ENCODE measurements around the gene LHB. TPM values are rescaled to one million over a fixed set of nuclear protein-coding genes. Genes with fewer than 3 reads are reported as not detected.
"Not testable (repeated sequence)": the region's sequence is repeated elsewhere in the genome, so short reads cannot be mapped to it uniquely, and the experiment has no call there.

The LHB gene
- polyA plus RNA-seq (ENCODE audit: insufficient read length): 0.38 TPM
- long read RNA-seq, donor 1: 0 reads
- long read RNA-seq, donor 2: 0 reads
- long read RNA-seq, donor 3: 0 reads
- long read RNA-seq, donor 4: 0 reads
- long read RNA-seq, donor 5: 0 reads
- long read RNA-seq, donor 6: 0 reads
- long read RNA-seq, donor 7: 0 reads
- long read RNA-seq, donor 8: 0 reads

DNA sequence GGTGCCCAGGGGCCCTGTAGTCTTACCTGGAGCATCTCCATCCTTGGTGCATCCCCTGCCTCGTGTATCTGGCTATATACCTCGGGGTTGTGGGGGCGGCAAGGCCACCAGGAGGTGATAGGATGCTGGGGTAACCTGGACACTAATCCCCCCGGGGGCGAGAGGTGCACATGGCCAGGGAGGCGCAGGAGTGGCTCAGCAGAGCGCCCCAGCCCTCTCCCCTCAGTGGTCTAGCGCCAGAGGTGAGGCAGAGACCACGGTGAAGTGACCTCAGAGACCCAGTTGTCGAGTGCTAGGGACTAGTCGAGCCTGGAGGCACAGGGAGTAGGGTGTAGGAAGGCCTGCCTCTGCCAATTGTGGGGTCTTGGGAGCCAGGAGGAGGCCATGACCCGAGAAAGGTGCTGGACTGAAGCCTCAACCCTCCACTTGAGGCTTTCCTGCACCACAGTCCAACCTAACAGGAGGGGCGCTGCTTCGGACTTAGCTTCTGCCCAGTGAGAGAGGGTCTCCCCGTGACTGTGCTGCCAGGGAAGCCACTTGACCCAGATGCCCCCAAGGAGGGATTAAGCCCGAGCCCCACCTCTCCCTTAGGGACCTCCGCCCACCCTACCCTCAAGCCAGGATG lies at the start of gene LHB:
LHB (minus strand) TSS at position 51 of the 625 bp plus-strand sequence; CDS start at position 41, 10 bp downstream.
- DNase-seq: no peak

DNA sequence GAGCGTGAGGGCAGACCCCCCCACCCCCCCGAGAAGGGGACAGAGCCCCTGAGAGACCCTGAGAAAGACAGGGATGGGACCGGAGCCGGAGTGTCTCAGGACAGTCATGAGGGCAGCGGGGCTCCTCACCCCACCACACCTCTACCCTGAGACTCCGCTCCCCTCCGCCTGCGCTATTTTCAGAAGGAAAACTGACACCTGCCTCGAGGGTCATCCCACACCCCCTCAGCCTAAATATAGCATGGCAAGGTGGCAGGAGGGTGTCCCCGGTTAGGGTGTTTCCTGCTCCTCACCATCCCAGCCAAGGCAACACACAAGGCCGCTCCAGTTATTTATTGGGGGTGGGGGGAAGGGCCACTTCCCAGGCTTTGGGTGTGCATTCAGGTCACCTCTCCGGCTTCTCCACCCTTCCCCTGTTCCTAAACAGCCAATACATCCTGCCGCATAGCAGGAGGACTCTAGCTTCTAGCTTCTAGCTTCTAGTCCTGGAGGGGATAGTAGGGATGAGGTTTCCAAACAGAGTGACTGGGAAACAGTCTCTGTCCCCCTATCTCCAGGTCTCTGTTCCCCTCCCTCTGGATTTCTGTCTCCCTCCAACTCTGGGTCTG lies 49.1 kb upstream of the LHB start:
- DNase-seq: no peak

DNA sequence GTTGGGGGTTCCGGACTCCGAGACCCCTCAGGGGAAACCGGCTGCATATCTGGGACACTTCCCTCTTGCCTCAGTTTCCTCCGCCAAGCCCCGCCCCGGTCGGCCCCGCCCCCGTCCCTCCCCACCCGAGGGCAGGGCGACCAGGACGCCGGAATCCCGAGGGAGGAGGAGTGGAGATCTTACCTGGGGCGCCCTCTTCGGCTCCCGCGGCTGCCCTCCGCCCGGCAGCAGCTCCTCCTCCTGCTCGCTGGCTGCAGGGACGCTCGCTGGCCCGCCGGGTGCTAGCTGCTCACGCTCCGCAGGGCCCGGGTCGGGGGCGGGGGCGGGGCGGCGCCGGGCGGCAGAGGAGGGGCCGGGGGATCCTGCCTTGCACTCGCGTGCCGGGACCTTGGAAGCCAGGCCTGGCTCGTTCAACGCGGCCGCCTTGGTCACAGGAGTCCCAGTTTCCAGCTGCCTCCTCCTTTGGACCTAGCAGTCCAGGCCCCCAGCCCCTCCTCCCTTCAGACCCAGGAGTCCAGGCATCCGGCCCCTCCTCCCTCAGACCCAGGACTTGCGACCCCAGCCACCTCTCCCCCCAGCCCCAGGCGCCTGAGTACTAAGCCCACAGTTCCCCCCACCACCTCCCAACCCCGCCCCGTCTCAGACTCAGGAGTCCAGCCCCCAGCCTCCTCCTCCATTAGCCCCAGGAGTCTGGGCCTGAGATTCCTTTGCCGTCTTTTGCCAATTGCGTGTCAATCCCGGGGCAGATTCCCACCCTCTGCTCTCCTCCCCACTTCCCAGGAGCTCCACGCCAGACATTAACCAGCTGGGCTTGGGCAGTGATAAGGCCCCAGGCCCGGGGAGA lies 48.1 kb upstream of the LHB start, which contains the start of gene NTF4:
NTF4 (minus strand) TSS at position 51 of the 844 bp plus-strand sequence. CDS start 2,821 bp downstream, outside the sequence.
- DNase-seq: peak; percentile 68

DNA sequence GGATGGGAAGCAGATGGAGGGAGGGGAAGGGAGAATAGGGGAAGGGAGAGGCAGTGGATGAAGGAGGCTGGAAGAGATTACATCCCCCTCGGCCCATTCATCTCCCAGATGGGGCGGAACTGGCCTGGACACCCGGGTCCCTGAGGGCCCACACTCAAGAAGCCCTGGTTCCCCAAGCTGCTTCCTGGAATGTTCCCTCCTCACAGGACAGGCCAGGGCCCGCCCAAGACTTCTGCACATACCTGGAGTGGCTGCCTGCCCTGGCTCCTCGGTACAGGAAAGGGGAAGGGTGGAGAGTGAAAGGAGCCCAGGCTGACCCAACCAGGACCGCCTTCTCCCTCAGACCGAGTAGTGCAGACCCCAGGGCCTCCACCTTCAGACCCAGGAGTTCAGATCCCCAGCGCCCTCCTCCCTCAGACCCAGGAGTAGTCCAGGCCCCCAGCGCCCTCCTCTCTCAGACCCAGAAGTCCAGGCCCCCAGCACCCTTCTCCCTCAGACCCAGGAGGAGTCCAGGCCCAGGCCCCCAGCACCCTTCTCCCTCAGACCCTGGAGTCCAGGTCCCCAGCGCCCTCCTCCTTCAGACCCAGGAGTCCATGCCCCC lies 47.2 kb upstream of the LHB start:
- DNase-seq: no peak

DNA sequence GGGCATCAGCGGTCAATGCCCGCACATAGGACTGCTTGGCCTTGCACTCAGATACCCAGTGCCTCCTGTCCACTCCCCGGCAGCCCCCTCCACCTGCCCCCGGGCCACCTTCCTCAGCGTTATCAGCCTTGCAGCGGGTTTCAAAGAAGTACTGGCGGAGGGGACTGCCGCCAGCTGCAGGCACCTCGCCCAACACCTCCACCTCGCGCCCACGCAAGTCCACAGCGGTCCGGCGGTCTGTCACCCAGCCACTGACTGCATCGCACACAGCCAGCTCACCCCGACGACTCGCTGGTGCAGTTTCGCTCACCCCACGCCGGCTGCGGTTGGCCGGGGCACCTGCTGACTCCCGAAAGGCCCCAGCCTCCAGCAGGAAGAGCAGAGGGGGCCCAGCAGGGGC lies 44.6 kb upstream of the LHB start:
- DNase-seq: no peak

DNA sequence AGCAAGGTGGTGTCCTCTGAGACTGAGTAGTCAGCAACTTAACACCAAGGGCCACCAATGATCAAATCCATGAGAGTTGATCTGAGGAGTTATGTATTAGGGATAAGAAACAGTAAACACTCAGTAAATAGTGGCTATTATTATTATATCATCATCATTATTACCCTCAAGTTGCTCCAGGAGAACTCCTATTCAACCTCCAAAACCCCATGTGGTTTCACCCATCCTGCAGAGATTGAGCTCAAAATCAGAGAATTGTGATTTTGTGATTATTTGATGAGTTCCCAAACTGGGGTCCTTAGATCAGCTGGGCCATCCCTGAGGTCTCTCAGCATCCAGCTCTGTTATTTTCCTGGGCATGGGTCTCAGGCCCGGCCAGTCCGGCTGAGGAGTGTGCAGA lies 44.1 kb upstream of the LHB start:
- DNase-seq: no peak

DNA sequence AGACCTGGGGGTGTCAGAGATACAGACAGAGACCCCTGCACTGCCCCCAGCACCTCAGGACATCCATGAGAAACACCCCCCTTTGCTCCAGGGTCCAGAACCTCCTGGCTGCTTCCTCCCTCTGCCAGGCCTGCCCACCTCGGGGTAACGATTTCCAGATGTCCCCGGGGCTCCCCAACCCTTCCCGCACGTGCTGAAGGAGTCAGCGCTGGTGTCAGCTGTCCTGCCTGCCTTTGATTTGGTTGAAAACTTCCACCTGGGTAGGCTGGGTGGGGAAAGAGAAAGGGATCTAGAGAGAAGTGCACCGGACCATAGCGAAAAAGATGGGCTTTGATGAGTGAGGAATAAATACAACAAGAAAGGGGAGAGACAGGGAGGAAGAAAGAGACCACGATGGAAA lies 42.2 kb upstream of the LHB start:
- DNase-seq: no peak

DNA sequence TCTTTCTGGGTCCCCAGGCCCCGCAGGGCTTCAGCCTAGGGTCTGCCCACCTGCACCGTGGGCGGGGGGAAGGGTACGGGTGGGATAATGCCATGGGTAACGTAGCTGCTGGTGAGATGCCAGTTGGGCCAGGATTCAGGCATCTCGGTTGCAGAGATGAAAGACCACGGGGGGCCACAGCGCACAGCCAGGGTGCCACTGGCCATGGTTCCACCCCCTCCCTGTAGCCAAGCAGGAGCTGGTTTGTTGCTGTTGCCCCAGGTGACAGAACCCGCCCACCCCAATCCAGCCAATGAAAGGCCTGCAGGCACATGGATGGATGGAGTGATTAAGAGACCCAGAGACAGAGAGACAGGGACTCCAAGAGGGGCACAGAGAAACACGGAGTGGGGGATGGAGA lies 41.7 kb upstream of the LHB start:
- no peak for DNase-seq

DNA sequence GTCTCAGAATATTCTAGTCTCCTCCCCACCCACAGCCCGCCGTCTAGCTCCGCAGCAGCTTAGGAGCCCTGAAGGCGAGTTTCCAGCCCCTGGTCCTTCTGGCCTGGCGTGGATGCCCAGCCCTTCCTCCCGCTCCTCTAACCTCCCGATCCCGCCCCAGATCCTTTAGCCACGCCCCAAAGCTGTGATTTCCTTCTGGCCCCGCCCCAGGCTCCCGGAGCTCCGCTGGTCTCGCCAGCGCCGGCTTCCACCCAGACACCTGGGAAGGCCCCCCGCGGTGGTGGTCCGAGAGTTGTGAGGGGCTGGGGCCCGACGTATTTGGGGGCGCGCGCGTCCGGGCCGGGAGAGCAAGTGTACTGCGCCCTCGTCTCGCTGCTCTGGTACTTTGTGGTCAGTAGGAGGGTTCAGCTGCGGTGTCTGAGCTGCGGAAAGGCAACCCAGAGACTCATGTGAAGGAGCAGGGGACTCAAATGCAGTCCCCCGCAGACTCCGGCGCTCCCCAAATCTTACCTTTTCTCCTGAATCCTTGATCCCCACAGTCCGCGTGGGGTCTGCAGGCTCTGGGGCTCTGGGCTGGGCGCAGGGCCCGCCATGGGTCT lies 40.8 kb upstream of the LHB start, which contains the start of gene CGB7:
CGB7 (minus strand) TSS at position 114 of the 599 bp plus-strand sequence. CDS start 2,374 bp downstream, outside the sequence.
- DNase-seq: peak; percentile 66

DNA sequence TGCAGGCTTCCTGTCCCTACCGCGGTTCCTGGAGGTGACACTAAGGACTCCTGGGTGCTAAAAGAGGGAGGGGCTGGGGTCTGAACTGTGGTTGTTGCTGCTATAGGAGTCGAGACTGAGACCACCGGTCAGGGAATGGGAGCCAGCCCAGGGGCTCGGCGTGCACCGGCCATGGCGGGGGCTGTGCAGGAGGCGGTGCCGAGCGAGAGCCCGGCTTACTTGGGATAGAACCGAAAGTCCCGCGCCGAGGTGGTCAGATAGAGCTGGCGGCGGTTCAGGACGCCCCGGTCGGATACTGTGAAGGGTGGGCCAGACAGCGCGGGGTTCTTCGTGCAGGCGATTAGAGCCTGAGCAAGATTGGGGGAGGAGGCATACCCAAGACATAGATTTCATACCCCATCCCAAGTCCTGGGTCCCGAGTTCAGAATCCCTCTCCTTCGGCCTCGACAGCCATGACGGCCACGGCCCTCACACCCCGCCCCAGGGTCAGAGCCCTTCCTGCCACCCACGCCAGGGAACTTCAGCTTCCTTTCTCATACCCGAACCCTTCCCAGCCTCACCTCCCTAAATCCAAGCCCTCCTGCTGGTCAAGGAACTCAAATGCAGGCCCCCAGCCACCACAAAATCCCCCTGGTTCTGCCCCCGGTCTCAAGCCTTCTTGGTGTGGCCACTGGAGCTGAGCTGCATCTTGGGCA lies 40.2 kb upstream of the LHB start:
- DNase-seq: not testable (repeated sequence)

DNA sequence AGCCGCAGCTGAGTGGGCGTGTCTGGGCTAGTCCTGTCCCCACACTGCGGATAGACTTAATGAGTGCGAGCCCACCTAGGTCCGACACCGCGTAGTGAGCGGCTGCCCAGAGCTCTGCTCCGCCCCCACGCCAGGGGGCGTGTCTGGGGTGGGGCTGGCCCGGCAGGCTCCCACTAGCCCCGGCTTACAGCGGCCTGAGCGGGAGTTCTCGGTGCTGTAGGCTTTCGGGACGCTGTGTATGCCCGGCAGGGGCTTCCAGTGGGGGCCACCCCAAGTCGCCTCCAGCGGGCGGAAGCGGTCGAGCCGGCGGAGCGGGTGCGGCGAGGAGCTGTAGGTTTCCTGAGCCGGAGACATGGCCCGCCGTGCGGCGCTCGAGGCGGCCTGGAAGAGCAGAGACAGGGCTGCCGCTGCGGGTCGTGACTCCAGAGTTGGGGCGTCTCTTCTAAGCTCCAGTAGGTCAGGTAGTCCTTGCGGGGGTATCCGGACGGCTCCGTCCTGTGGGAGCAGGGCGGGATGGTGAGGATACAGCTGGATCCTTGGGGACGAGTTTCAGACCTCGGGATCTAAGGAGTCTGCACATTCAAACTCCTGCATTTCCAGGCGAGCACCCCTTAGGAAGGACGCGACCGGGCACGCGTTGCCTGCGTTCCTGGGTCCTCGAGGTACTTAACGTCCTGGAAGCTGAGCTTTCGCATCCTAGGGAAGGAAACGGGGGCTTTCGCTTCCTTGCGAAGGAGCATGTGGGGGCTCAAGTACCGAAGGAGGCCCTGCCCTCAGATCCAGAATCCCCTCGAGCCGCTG lies 39.4 kb upstream of the LHB start:
- DNase-seq: no peak

DNA sequence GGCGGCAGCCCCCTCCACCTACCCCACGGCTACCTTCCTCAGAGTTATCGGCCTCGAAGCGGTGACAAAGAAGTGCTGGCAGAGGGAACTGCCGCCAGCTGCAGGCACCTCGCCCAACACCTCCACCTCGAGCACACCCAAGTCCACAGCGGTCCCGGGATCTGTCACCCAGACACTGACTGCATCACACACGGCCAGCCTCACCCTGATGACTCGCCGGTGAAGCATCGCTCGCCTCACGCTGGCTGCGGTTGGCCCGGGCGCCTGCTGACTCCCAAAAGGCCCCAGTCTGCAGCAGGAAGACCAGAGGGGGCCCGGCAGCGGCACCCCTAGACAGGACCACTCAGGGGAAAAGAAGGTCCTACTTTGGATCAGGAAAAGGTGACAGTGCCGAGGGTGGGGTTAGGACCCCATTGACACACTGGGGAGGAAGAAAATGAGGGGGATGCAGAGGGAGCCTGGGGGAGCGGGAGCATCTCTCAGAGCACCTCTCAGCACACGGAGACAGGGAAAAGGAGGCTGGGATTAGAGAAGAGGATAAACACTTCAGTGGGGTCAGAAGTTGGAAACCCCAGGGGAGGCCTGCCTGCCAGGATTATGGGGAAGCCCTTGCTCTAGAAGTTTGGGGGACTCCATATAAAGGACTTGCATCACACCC lies 33.6 kb upstream of the LHB start:
- not testable (repeated sequence) for DNase-seq

DNA sequence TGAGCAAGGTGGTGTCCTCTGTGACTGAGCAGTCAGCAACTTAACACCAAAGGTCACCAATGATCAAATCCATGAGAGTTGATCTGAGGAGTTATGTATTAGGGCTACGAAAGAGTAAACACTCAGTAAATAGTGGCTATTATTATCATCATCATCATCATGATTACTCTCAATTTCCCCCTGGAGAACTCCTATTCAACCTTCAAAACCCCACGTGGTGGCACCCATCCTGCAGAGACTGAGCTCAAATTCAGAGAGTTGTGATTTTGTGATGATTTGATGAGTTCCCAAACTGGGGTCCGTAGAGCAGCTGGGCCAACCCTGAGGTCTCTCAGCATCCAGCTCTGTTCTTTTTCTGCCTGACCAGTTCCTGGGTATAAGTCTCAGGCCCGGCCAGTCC lies 32.9 kb upstream of the LHB start:
- DNase-seq: not testable (repeated sequence)

DNA sequence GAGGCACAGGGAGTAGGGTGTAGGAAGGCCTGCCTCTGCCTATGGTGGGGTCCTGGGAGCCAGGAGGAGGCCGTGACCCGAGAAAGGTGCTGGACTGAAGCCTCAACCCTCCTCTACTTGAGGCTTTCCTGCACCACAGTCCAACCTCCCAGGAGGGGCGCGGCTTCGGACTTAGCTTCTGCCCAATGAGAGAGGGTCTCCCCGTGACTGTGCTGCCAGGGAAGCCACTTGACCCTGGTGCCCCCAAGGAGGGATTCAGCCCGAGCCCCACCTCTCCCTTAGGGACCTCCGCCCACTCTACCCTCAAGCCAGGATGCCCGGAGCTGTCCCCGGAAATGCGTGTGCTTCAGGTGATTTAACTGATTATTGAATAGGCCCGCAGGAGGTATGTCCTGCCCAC lies 32.1 kb upstream of the LHB start, which contains the start of gene CGB8:
CGB8 (minus strand) TSS at position 101 of the 400 bp plus-strand sequence. CDS start 372 bp downstream, outside the sequence.
- DNase-seq: not testable (repeated sequence)

DNA sequence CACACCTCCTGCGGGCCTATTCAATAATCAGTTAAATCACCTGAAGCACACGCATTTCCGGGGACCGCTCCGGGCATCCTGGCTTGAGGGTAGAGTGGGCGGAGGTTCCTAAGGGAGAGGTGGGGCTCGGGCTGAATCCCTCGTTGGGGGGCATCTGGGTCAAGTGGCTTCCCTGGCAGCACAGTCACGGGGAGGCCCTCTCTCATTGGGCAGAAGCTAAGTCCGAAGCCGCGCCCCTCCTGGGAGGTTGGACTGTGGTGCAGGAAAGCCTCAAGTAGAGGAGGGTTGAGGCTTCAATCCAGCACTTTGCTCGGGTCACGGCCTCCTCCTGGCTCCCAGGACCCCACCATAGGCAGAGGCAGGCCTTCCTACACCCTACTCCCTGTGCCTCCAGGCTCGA lies 26.7 kb upstream of the LHB start, which contains the start of gene CGB5:
CGB5 (plus strand) TSS at position 301 of the 400 bp plus-strand sequence. CDS start 362 bp downstream, outside the sequence.
- DNase-seq: not testable (repeated sequence)

DNA sequence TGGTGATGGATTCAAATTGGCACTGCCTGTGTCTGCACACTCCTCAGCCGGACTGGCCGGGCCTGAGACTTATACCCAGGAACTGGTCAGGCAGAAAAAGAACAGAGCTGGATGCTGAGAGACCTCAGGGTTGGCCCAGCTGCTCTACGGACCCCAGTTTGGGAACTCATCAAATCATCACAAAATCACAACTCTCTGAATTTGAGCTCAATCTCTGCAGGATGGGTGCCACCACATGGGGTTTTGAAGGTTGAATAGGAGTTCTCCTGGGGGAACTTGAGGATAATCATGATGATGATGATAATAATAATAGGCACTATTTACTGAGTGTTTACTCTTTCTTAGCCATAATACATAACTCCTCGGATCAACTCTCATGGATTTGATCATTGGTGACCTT lies 25.8 kb upstream of the LHB start:
- DNase-seq: not testable (repeated sequence)

DNA sequence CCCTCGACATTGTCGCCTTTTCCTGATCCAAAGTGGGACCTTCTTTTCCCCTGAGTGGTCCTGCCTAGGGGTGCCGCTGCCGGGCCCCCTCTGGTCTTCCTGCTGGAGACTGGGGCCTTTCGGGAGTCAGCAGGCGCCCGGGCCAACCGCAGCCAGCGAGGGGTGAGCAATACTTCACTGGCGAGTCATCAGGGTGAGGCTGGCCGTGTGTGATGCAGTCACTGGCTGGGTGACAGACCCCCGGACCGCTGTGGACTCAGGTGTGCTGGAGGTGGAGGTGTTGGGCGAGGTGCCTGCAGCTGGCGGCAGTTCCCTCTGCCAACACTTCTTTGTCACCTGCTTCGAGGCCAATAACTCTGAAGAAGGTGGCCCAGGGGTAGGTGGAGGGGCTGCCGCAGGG lies 25.3 kb upstream of the LHB start:
- DNase-seq: no peak

DNA sequence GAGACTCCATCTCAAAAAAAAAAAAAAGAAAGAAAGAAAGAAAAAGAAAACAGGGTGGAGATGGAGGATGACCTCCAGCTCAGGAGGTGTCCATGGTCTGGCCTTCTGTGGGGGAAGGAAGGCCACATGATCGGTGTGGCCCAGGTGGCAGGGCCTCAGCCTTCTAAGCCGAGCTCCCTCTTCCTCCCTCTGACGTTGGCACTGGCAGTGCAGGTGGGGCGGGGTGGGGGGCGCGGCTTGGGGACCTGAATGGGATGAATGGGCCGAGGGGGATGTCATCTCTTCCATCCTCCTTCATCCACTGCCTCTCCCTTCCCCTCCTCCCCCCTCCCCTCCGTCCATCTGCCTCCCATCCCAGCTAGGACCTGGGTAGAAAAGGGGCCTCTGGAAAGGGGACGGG lies 22.8 kb upstream of the LHB start:
- not testable (repeated sequence) for DNase-seq
